Ascending aorta (tissue), 2 donors: ENCODE data around the gene EZH1. TPM values are rescaled to one million over a fixed set of nuclear protein-coding genes. Genes with fewer than 3 reads are reported as not detected.
A peak's percentile ranks its signal among the peaks of the same experiment; 100 is the strongest.

ENCODE experiments used
- DNase-seq, 2 donors: peaks; one replicate each; pipeline ENCODE4 v3.0.0-alpha.2; 2019; ENCODE audit warnings: low spot score in 2 of 2
- H3K27ac ChIP-seq, 2 donors: fragments of 200-600 bp; sonication (generic); one replicate each; pipeline ENCODE4 v1.5.1; 2016 to 2017; ENCODE audit warnings: mild to moderate bottlenecking in 1 of 2
- H3K27me3 ChIP-seq: fragments of 200-600 bp; sonication (generic); one replicate; pipeline ENCODE4 v1.5.1; 2017
- H3K36me3 ChIP-seq, 2 donors: fragments of 200-600 bp; sonication (generic); one replicate each; pipeline ENCODE4 v1.5.1; 2016
- H3K4me1 ChIP-seq, 2 donors: fragments of 200-600 bp; sonication (generic); one replicate each; pipeline ENCODE4 v1.5.1; 2016 to 2017; ENCODE audit warnings: mild to moderate bottlenecking in 1 of 2
- H3K4me3 ChIP-seq, 2 donors: fragments of 200-600 bp; sonication (generic); one replicate each; pipeline ENCODE4 v1.5.1; 2016 to 2017; ENCODE audit warnings: mild to moderate bottlenecking in 1 of 2
- H3K9me3 ChIP-seq, 2 donors: fragments of 200-600 bp; sonication (generic); one replicate each; pipeline ENCODE4 v1.5.1; 2016
- CTCF ChIP-seq, 3 experiments: fragments of 200-600 bp in 2 of 3; fragments of 450-650 bp in 1 of 3; sonication (generic) in 2 of 3; IDR thresholded peaks; one replicate each; pipeline ENCODE4 v1.5.1; 2016 to 2019; ENCODE audit warnings: antibody characterized with exemption in 3 of 3, mild to moderate bottlenecking in 1 of 3, moderate library complexity in 1 of 3
- intact Hi-C: fragments of 100-400 bp; cut with DNase I; formaldehyde crosslinking; loops from one replicate; pipeline ENCODE4 v1.15.1; 2023
- total RNA-seq: library from RNA; depleted of rRNA; stranded (reverse); fragments of >200 nt; gene quantifications from one replicate; pipeline ENCODE4 v1.1.0, GENCODE V29; 2016

EZH1 gene
- total RNA-seq, 1 donor from 2014 or later = 169 TPM

GRCh38 chr17:42679492-42680330 is 65.1 kb downstream of the EZH1 start:
- H3K4me3 ChIP-seq = peak overlapping the region; percentile 77 to 81
- peak in 1 of 2 donors; percentile 86 for DNase-seq
- intact Hi-C loops = loop anchor here (1.0 to 5.0 kb wide), 4 partner anchors 101 to 162 kb away; partner anchors contain the start of genes BECN1 and COASY
- H3K9me3 ChIP-seq = no peaks in the 10 kb centered on the region
- no peaks in the 10 kb centered on the region for H3K27me3 ChIP-seq
- H3K36me3 ChIP-seq = no peaks in the 10 kb centered on the region
- H3K27ac ChIP-seq = peak overlapping the region; percentile 94 to 95
- peak; percentile 85 to 94 (median 90) for TF ChIP-seq CTCF (IDR thresholded peaks at IDR 0.05)
- H3K4me1 ChIP-seq = peaks cover 29 to 44% of the 10 kb centered on the region in 2 donors

GRCh38 chr17:42678951-42679491 is 65.8 kb downstream of the EZH1 start:
- Histone ChIP-seq H3K4me3 (peak overlapping the region; percentile 77 to 81), H3K27me3 (no peaks in the 10 kb centered on the region), H3K36me3 (no peaks in the 10 kb centered on the region), H3K27ac (peak overlapping the region; percentile 94 to 95), H3K4me1 (peaks cover 33 to 51% of the 10 kb centered on the region in 2 donors), H3K9me3 (no peaks in the 10 kb centered on the region)
- intact Hi-C loops = loop anchor here (1.0 to 5.0 kb wide), 5 partner anchors 70 to 162 kb away; partner anchors contain the start of genes BECN1, COASY, RETREG3 and TUBG1
- peak in 1 of 2 donors; percentile 77 for DNase-seq
- peak in 1 of 3 experiments; percentile 9 for TF ChIP-seq CTCF (IDR thresholded peaks at IDR 0.05)

GRCh38 chr17:42677921-42678781 is 66.7 kb downstream of the EZH1 start:
- peaks cover 0 to 3% of the 10 kb centered on the region in 2 donors for H3K36me3 ChIP-seq
- DNase-seq = peak; percentile 71 to 94
- TF ChIP-seq CTCF (IDR thresholded peaks at IDR 0.05) = no peak
- peak overlapping the region; percentile 94 to 95 for H3K27ac ChIP-seq
- H3K27me3 ChIP-seq = no peaks in the 10 kb centered on the region
- intact Hi-C loops = loop anchor here (1.0 to 5.0 kb wide), 6 partner anchors 19 to 255 kb away; partner anchors contain the start of genes BECN1, CAVIN1, COASY and RETREG3
- peaks cover 36 to 55% of the 10 kb centered on the region in 2 donors for H3K4me1 ChIP-seq
- H3K4me3 ChIP-seq = peak overlapping the region; percentile 77 to 81
- no peaks in the 10 kb centered on the region for H3K9me3 ChIP-seq

- H3K36me3 ChIP-seq = peaks cover 7 to 9% of the 10 kb centered on the region in 2 donors
- no peaks in the 10 kb centered on the region for H3K9me3 ChIP-seq
- peak overlapping the region; percentile 94 to 95 for H3K27ac ChIP-seq
- intact Hi-C loops = loop anchor here (1.0 to 5.0 kb wide), 5 partner anchors 18 to 254 kb away; partner anchors contain the start of genes BECN1, CAVIN1, COASY and TUBG2
- no peak for TF ChIP-seq CTCF (IDR thresholded peaks at IDR 0.05)
- H3K4me1 ChIP-seq = peaks cover 36 to 52% of the 10 kb centered on the region in 2 donors
- H3K4me3 ChIP-seq = peak overlapping the region; percentile 77 to 94
- DNase-seq = peak; percentile 99 to 100
- no peaks in the 10 kb centered on the region for H3K27me3 ChIP-seq
Observed at GRCh38 chr17:42677012-42677857, 67.6 kb downstream of the EZH1 start.
